NK-92 (cell line): ENCODE results near the gene GPRC5A.

ENCODE experiments used
- DNase-seq: peaks from one replicate; lab custom pipeline; 2025; ENCODE audit not compliant: unreplicated experiment; lab: John Stamatoyannopoulos, UW

GPRC5A gene

DNA sequence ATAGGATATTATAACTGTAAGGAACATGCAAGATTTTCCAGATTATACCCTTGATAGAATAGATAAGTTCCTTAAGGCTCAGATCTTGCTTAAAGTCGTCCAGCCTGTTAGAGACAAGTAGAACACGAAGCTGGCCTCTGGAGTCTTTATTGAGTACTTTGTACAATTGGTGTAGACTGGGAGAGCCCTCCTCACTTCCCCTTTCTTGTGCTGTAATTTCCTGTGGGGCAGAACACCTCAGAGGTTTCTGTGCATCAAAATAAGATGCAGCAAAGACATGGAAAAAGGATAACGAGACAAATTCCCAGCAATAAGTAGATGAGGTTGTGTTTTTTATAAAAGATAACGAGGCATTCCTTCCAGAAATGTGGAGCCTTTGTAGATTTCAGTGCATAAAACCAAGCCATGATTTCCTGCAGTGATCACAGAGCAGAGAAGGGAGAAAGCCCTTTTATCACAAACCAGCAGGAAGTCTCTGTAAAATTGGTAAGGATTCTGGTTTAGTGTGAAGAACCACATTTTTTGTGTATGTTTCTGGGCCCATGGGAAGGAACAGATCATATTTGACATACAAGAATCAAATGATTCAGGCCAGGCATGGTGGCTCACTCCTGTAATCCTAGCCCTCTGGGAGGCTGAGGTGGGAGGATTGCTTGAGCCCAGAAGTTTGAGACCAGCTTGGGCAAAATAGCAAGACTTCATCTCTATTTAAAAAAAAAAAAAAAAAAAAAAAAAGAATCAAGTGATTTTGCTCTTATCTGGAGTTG is 18.0 kb downstream of the GPRC5A start:
- no peak for DNase-seq

DNA sequence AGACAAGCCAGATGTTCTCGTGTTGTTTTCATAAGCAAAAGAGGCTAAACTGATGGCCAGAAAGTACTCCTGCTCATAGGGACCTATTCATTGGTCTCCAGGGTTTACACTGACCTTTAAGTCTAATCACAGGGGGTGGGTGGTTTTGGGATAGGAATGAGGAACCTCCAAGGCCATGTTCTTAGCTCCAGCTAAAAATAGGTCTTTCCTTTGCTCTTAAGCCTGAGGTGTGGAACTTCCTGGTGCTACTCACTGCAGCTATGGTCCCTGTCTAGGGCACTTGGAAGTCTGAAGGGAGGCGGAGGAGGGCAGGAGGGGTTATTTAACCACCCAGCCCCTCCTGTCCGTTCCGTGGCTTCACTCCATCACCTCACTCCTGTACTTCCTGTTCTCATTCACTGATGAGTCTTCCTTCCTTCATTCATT is 18.6 kb downstream of the GPRC5A start:
- no peak for DNase-seq

DNA sequence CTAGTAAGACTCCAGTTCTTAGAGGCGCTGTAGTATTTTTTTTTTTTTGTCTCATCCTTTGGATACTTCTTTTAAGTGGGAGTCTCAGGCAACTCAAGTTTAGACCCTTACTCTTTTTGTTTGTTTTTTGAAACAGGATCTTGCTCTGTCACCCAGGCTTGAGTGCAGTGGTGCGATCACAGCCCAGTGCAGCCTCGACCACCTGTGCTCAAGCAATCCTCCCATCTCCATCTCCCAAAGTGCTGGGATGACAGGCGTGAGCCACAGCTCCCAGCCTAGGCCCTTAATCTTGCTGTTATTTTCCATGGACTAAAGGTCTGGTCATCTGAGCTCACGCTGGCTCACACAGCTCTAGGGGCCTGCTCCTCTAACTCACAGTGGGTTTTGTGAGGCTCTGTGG is 21.3 kb downstream of the GPRC5A start:
- no peak for DNase-seq

DNA sequence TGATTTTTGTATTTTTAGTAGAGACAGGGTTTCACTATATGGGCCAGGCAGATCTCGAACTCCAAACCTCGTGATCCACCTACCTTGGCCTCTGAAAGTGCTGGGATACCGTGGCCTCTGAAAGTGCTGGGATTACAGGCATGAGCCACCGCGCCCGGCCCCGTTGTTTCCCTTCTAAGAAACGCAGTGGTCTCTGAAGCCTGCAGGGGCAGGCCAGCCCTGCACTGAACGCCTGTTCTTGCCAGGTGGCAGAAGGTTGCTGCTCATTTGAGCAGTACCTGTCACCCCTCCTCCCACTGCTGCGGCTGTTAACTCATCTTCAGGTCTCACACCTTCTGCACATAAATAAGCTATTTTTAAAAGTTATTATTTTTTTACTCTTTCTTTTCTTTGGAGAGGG is 24.3 kb downstream of the GPRC5A start:
- DNase-seq = no peak

DNA sequence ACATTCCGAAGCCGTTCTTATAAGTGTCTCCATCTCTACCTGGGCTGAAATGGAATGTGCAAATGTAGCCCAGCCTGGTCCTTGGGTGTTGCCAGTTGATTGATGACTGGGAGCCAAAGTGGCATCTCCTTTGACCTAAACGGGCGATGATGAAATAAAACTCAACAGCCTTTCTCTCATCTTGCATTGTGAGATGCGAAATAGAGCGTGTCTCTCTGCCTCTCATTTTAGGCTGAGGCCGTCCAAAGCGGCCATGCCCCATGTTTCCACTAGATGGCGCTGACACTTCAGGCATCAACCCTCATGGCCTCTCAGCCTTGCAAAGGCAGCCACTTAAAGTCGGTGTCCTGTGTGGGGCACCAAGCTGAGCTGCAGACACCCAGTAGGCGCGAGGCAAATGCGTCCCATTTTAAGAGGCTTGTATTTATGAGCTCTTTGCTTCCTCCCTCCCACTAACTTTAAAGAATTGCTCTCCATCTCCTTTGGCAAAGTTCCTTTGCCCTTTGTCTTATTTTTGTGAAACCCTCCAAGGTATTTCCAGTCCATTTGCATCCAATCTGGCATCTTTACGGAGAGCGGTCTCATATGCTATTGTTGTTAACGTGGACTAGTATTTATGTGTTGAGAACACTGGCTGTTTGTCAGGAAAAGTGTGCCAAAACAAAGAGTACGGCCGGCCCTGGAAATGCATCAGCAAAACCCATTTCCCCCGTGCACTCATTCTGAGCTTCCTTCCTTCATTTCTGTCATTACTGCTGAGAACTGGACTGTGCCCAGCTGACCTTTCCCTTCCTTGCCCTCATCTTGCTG is 25.0 kb downstream of the GPRC5A start:
- DNase-seq = peak; percentile 34

DNA sequence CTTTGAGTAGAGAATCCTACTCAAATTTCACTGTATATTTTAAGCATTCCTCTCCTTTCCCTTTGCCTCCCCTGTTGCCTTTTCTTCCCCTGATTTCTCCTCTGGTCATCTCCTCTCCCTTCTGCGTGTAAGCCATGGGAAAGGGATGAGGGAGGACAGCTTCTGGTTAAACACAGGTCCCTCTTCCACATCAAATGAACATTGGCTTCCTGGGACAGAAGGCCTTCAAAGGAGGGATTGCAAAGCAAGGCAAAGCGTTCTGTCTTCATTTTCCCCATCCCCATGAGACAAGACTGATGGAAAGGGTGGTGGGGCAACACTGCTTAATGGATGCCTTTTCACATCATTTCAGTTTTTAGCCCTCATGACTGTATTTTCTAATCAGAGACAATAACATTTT is 26.2 kb downstream of the GPRC5A start:
- no peak for DNase-seq

DNA sequence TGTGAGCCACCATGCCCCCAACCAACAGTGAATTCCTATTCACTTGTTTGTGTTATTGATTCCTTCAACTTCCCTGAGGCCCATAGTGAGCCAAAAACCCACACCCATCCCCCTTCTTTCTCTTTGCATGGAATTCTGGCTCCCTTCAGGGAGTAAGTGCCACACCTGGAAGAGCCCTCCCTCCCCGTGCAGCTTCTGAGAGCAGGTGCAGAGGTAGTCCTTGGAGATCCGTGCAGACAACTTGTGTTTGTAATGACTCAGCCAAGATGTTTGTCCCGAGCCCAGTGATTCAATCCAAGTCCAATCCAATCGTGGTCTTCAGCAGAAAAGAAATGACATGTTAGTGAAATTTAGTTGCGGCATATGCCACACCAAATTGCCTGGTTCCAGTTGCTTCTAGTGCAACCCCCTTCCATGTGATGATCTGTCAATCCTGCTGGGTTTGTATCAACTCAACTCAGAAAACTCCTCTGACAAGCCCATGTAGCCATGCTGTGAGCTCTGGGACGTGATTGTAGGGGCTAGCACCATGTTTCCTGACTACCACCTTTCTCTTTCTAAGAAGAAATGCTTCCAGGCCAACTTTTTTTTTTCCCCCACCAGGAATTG is 27.5 kb downstream of the GPRC5A start:
- DNase-seq = no peak

DNA sequence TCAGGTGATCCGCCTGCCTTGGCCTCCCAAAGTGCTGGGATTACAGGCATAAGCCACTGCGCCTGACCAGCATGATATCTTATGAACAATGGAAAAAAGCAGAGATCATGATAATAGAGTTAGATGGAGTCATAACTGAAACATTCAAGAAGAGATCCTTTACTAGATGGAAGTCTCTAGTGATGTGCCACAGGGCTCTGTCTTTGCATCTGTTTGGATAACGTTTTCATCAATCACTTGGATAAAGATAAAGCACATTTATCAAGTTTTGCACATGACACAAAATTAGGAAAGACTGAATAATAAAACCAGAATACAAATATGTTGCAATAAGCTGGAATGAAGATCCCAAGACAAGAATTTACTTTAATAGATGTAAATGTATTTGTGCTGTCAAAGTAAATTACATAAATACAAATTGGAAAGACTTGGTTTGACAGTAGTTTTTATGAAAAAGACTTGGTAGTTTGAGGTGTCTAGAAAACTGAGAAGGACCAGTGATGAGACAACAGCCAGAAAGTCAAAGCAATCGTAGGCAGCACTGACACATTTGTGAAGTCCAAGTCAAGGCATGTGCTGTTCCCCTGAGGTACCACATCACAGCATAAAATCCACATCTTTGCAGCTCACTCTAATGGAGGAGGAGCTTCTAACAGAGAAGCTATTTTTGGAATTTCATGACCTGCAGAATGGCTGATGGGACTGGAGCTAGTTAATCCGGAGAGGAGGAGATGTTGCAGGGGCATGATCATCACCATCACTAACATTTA is 28.5 kb downstream of the GPRC5A start:
- DNase-seq = no peak

DNA sequence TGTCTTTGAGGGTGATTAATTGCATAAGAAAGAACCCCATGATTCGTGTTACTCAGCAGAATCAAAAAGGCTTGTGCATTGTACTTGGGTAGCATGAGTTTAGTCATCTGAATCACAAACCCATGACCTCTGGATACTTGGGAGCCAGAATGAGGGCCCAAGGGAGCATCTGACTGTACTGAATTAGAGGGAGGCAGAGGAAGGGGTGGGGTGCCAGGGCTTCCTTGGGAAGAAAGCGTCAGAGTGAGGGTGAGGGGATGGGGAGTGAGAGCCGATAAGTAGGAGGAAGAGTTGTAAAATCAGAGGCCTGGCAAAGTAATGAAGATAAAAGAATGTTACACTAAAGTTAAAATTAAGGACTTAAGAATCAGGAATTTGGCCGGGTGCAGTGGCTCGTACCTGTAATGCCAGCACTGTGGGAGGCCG is 30.8 kb downstream of the GPRC5A start:
- no peak for DNase-seq

DNA sequence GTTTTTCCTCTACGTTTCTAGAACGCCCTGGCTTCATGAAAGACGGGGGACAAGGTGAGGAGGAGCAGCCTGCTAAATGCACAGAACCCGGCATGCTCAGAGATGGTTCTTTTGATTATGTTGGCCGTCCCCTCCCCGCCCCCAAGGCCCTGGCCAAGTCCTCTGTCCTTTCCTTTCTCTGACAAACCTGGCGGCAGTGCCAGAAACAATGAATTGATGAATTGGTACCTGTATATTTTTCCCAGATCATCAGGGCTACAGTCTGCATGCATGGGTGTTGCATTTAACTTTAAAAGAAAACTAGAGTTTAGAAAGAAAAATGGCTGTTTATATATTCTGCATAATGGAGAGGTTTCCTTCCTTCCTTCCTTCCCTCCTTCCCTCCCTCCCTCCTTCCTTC is 31.6 kb downstream of the GPRC5A start:
- DNase-seq = no peak

DNA sequence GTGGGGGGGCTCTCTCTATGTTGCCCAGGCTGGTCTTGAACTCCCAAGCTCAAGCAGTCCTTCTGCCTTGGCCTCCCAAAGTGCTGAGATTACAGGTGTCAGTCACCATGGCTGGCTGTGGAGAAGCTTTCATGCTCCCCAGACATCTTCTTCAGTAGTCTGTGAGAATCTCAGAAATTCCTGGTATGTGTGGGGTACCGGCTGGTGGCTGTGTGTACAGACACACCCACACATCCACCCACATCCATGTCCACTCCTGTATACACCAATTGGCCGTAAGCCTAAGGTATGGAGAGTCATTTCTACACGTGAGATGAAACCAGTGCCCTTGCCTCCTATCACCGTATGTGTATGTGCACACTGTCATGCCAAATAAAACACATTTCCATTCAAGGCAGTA is 32.8 kb downstream of the GPRC5A start:
- DNase-seq = no peak

DNA sequence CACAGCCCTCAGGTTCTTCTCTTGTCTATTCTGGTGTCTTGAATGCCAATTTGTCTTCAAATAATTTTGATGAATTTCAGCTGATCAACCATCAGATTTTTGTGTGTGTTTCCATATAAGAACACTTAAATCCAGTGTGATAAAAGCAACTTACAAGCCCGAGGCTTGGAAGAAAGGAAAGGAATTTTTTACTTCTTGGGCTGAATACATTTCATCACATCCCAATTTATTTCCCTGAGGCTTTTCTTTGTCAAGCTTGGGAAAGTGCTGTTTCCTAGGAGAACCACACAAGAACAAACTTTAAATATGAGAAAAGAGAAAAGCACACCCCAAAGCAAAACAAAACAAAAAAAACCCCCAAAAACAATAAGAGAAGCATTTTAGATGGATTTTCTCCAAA is 34.0 kb downstream of the GPRC5A start:
- no peak for DNase-seq

DNA sequence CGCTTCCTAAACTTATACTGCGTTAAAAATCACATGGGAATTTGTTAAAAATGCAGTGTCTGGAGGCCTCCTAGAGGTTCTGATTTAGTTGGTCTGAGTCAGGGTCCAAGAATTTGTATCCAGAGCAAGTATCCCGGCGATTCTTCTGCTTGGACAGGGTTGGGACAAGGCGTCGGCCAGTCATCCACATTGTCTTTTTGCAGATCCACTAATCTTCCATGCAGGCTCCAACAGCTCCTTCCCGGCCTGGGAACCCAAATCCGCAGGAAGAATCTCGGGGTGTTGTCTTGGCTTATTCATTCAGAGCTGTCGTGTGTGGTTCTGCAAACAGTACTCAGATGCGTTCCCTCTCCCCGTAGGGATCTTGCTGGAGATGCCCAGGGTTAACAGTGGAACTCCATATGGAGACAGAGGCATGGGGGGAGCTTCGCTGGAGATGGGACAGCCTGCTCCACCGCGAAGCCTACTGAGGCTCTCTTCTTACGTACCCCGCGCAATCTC is 35.3 kb downstream of the GPRC5A start:
- no peak for DNase-seq

DNA sequence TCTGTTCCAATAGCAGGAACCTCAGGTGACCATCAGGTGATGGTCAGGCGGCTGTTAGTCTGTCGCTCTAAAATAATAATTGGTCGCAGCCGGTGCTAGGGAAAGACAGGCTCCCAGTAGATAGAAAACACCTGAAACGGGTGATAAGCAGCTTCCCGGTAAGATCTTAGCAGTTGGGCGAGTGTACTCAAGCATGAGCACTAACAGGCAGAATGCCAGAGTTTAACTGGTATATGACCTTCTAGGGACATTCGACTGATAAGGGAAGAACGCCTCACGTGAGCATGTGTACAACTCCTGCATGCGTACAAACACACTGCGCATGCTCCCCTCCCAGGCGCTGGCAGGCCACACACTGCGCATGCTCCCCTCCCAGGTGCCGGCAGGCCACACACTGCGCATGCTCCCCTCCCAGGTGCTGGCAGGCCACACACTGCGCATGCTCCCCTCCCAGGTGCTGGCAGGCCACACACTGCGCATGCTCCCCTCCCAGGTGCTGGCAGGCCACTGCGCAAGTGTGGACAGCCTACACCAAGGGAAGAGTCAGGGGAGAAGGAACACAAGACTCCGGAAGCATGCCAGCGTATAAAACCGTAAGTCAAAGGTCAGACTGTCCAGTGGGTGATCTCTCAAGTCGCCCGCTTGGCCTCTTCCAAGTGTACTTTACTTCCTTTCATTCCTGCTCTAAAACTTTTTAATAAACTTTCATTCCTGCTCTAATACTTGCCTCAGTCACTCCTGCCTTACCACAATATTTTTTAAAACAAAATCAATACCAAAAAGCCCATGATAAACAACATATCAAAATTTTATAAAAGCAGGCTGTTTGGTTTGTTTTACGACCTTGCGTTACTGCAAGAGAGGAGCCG is 36.1 kb downstream of the GPRC5A start:
- no peak for DNase-seq

DNA sequence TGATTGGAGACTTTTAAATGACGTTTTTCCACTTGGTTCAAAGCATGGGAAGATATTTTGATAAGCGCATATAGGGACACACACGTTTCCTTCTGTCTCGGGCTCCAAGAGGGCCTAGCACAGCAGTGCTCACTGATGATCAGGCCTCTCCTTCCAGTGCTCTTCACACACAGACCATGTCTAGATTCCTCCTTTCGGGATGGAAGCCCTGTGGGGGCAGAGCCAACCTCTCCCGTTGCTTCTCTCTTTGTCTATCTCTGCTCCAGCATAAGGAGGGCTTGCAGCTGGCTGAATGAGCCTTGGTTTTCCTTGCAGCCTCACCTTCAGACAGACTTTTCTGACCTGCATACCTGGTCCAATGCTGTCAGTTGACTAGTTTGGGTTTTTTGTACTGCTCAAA is 38.3 kb downstream of the GPRC5A start:
- no peak for DNase-seq

DNA sequence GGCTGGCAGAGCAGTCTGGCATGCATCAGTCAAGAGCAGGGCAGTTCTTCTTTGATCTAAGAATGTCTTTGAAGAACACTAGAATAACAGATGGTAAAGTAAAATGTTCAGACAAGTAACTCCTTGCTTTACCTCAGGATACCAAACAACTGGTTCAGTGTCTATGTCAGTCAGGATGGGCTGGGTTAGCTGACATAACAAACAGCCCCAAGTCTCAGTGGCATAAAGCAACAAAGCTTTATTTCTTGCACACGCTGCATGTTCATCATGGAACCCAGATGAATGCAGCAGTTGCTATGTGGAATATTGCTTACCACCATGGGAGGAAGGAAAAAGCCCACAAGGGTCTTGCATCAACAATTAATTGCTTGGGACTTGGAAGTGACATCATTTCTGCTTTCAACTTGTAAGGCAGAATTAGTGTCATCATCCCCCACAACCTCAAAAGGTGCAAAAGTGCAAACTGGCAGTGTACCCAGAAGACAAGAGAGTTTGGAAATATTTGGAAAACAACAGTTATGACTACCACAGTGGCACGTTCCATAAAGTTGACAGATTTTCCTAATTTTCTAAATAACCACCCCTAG is 39.4 kb downstream of the GPRC5A start:
- no peak for DNase-seq

DNA sequence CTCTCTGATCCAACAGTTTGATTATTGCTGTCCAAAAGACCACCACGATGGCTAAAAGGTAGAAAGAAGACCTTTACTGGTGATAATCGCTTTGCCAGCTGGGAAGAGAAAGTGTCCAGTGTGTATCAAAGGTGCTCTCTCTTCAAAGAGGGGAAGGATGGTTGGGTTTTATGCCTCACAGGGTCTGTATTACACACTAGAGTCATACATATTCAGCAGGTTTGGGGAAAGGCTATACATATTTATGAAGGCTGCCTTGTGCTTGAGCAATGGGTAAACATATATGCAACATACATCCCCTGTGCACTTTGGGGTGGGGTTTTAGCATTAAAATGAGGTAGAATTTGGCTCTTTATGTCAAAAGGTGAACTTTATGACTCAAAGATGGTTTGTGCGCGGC is 42.4 kb downstream of the GPRC5A start:
- no peak for DNase-seq

DNA sequence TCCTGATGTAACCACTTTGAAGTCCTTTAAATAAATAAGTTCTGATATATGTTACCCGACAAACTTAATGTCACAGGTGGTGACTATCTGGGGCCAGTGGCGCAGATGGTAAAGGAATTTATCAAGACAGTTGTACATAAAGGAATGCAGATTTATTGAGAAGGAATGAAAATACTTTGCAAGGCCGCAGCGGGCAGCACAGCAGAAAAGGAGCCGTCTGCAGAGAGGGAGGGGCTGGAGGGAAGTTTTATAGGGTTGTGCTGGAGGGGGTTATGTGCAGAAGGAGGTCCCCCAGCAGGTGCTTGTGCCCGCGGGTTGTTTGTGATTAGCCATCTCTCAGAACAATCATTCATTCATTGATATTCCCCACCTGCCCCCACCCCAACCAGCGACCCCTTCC is 43.2 kb downstream of the GPRC5A start:
- no peak for DNase-seq

DNA sequence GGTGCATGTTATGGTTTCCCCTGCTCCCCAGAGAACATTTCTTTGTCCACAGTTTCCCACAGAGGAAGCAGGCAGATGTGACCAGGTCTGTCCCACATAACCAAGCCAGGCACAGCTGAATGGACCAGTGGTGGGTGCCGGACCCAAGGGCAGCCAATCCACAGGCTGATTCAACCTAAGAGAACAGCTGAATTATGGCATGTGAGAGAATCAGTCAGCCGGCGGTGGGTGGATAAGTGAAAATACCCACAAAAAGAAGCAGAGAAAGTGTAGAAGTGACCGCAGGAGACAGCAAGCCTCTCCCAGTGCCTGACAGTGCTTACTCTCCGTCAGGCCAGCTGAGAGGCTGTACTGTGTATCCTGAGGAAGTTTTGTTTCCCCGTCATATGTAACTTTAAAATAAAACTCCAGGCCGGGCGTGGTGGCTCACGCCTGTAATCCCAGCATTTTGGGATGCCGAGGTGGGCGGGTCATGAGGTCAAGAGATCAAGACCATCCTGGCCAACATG is 45.7 kb downstream of the GPRC5A start:
- DNase-seq = no peak

DNA sequence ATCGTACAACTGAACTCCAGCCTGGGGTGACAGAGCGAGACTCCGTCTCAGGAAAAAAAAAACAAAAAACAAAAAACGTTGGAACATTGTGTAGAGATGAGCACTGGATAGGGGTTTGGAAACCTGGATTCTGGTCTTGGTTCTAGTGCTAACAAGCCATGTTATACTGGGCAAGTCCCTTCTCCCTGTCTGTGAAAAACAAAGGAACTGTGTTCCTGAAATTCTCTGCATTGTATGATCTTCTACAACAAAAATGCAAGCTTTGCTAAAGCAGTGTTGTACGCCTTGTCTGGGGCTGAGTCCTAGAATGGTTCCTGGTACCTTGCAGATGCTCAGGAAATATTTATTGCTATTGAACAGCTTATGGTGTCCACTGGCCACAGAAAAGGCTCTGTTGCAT is 47.2 kb downstream of the GPRC5A start:
- no peak for DNase-seq
